ENCODE measurements around the gene ACP5.

ACP5 gene

GRCh38 chr19:11549386-11549953 is 28.0 kb downstream of the ACP5 start:
- DNase-seq (ENCODE audit: low read depth in 2 of 3, low spot score in 2 of 3), result no peak

GRCh38 chr19:11547929-11548700 is 29.3 kb downstream of the ACP5 start:
- DNase-seq (ENCODE audit: low read depth in 2 of 3, low spot score in 2 of 3), result no peak

DNA sequence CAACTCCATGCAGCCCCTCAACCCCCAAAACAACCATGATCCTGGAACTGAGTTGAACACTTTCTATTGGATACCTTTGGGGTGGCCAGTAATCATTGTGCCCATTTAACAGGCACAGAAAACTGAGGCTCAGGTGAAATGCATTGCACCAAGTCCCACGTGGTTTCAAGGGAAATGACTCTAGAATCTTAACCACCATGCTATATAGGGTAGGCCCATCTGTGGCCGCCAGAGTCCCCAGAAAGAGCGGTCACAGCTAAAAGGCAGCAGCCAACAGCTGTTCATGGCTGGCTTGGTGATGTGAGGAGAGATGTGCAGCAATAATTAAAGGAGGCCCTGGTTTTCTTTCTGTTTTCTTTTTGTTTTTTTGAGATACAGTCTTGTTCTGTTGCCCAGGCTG is 36.2 kb downstream of the ACP5 start:
- no peak for DNase-seq (ENCODE audit: low read depth in 2 of 3, low spot score in 2 of 3)

GRCh38 chr19:11540645-11541044 is 36.8 kb downstream of the ACP5 start:
- DNase-seq (ENCODE audit: low read depth in 2 of 3, low spot score in 2 of 3), result no peak

- DNase-seq (ENCODE audit: low read depth in 2 of 3, low spot score in 2 of 3), result no peak
Observed at GRCh38 chr19:11539495-11540365, 37.7 kb downstream of the ACP5 start.

DNA sequence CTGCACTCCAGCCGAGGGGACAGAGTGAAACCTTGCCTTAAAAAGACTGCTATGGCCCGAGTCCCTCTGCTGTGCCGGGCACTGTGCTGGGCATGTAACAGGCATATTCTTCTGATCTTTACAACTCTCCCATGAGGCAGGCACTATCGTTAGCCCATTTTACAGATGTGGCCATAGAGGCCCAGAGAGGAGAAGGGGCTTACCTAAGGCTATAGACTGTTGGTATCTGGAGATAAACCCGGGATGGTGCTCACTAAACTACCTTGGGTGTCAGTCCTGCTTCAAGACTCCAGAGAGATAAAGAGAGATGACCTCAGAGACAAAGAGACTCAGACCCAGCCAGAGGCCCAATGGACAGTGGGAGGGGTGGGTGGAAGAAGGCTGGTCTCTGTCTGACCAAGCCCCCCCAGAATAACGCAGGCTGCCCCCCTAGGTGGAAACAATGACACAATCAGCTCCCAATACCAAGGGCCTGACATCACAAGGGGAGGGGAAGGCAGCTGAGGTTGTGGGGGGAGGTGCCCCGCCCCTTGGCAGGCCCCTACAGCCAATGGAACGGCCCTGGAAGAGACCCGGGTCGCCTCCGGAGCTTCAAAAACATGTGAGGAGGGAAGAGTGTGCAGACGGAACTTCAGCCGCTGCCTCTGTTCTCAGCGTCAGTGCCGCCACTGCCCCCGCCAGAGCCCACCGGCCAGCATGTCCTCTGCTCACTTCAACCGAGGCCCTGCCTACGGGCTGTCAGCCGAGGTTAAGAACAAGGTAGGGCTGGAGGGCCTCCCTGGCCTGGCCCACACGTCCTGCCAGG is 39.0 kb downstream of the ACP5 start, which contains the start of gene CNN1:
CNN1 (plus strand) TSS at position 620 of the 805 bp plus-strand sequence; CDS start at position 697, 77 bp downstream.
- DNase-seq (ENCODE audit: low read depth in 2 of 3, low spot score in 2 of 3), result no peak

DNA sequence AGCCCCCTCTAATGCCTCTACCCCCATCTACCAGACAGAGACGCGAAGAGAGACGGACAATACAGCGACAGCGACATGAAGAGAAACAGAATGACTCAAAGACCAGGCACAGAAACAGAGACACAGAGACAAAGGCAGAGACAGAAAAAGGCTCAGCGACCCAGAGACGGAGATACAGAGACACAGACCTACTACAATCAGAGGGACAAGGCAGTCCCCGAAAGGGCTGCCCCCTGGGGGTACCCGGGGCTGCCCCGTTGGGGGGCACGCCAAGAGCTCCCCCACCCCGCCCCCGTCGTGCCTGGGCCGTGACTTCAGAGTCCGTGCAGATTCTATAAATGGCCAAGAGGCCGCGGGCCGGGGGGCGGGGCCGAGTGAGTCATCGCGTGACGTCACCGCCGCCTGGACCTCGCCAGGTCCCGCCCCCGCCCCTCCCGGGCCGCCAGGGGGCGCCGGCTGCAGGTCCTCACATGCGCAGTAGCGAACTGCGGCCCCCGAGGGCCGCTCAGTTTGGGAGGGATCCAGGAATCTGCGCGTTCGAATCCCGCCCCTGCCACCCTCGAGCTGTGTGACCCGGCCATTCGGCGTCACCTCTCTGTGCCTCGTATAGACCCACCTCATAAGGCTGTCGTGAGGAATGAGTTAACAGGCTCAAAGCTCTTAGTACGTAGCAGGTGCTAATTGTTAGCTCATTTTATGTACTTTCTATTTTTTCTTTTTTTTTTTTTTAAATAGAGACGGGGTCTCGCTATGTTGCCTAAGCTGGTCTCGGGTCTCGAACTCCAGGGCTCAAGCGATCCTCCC is 41.5 kb downstream of the ACP5 start:
- DNase-seq (ENCODE audit: low read depth in 2 of 3, low spot score in 2 of 3), result peak; percentile 74 to 89 (median 78)

GRCh38 chr19:11534948-11535347 is 42.5 kb downstream of the ACP5 start:
- no peak for DNase-seq (ENCODE audit: low read depth in 2 of 3, low spot score in 2 of 3)

DNA sequence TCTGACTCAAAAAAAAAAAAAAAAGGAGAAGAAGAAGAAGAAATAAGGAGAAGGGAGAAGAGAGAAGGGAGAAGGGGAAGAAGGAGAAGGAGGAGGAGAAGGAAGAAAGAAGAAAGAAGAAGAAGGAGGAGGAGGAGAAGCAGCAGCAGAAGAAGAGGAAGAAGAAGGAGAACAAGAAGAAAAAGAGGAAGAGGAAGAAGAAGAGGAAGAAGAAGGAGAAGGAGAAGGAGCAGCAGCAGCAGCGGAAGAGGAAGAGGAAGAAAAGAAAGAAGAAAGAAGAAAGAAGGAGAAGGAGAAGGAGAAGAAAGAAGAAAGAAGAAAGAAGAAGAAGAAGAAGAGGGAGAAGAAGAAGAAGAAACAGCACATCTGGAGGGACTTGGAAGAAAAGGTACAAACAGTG is 42.9 kb downstream of the ACP5 start:
- DNase-seq (ENCODE audit: low read depth in 2 of 3, low spot score in 2 of 3), result no peak

GRCh38 chr19:11530432-11530831 is 47.0 kb downstream of the ACP5 start:
- DNase-seq (ENCODE audit: low read depth in 2 of 3, low spot score in 2 of 3), result peak in 1 of 3 experiments; percentile 23

- DNase-seq (ENCODE audit: low read depth in 2 of 3, low spot score in 2 of 3), result peak; percentile 77 to 82 (median 81)
Observed at GRCh38 chr19:11528551-11529341, 48.7 kb downstream of the ACP5 start, which contains the start of gene ECSIT. Gene ECSIT (minus strand): TSS chr19:11529134. CDS start chr19:11519170, 9,964 bp downstream.
